Endothelial cell of umbilical vein (primary cell): Measurements from ENCODE around the gene THAP4. TPM values are rescaled to one million over a fixed set of nuclear protein-coding genes. Genes with fewer than 3 reads are reported as not detected.

Experiments
- BruUV-seq: library from RNA; stranded (reverse); fragments of 400-500 nt; replicated peaks from 2 replicates; lab custom pipeline; 2021; lab: Mats Ljungman, UMichigan
- CTCF ChIA-PET: fragments of 300-600, 350-600 bp; sonication (Branson Sonifier 250); formaldehyde crosslinking; loops from one replicate; lab custom pipeline; 2021; ENCODE audit warnings: antibody characterized with exemption, inconsistent platforms; lab: Charles Lee
- POLR2A ChIA-PET: fragments of 300-600, 350-600 bp; sonication (Branson Sonifier 250); formaldehyde crosslinking; loops from one replicate; lab custom pipeline; 2021; ENCODE audit warnings: antibody characterized with exemption, inconsistent platforms; lab: Charles Lee
- DNase-seq: peaks from one replicate; pipeline ENCODE4 v3.0.0-alpha.2; 2011; ENCODE audit warnings: low read depth, low spot score
- FAIRE-seq: peaks from 2 replicates; lab custom pipeline; 2011; peaks lifted over from hg19 to GRCh38; lab: Jason Lieb, UNC
- H2AFZ ChIP-seq: 2 replicates; pipeline ENCODE4 v1.6.0; 2012; ENCODE audit warnings: low read depth, low read length, control low read depth, inconsistent platforms
- H3K27ac ChIP-seq: 2 replicates; pipeline ENCODE4 v1.5.1; 2011; ENCODE audit warnings: low read depth, mild to moderate bottlenecking, control low read depth, low read length, moderate library complexity; ENCODE audit not compliant: insufficient read depth
- H3K27me3 ChIP-seq, 2 experiments: 2 replicates each; pipeline versions ENCODE4 v1.6.0 to v1.6.1; 2011; ENCODE audit warnings: low read length in 2 of 2, mixed read lengths in 1 of 2; ENCODE audit not compliant: control insufficient read depth in 2 of 2, insufficient read depth in 2 of 2
- H3K36me3 ChIP-seq, 2 experiments: 2 replicates in 1 of 2; 3 replicates in 1 of 2; pipeline ENCODE4 v1.5.1; 2011; ENCODE audit warnings: low read length in 2 of 2, mild to moderate bottlenecking in 1 of 2, moderate library complexity in 1 of 2; ENCODE audit not compliant: control insufficient read depth in 2 of 2, insufficient read depth in 2 of 2; ENCODE audit errors: extremely low read depth in 1 of 2
- H3K4me1 ChIP-seq: 3 replicates; pipeline ENCODE4 v1.5.1; 2011; ENCODE audit warnings: mild to moderate bottlenecking, low read length; ENCODE audit not compliant: control insufficient read depth, insufficient read depth; ENCODE audit errors: extremely low read depth
- H3K4me2 ChIP-seq: 2 replicates; pipeline ENCODE4 v1.6.1; 2011; ENCODE audit warnings: low read length, control low read depth, mixed read lengths; ENCODE audit not compliant: insufficient read depth
- H3K4me3 ChIP-seq, 3 experiments: fragments of 200-600 bp in 1 of 3; sonication (generic), shearing (Covaris generic) in 1 of 3; replicated peaks in 1 of 3; 2 replicates each; pipeline ENCODE4 v1.5.1; 2011 to 2016; ENCODE audit warnings: control low read depth in 3 of 3, low read length in 3 of 3, mild to moderate bottlenecking in 2 of 3, inconsistent platforms in 1 of 3, low read depth in 1 of 3, moderate library complexity in 1 of 3; ENCODE audit not compliant: insufficient read depth in 1 of 3
- H3K79me2 ChIP-seq: 2 replicates; pipeline ENCODE4 v1.6.0; 2012; ENCODE audit warnings: low read length, inconsistent platforms; ENCODE audit not compliant: control insufficient read depth, insufficient read depth
- H3K9ac ChIP-seq: replicated peaks from 2 replicates; pipeline ENCODE3; 2011; ENCODE audit warnings: low read length, control low read depth; ENCODE audit not compliant: insufficient read depth; ENCODE audit errors: extremely low read depth
- H3K9me1 ChIP-seq: replicated peaks from 3 replicates; pipeline ENCODE4 v1.6.0; 2011; ENCODE audit warnings: mild to moderate bottlenecking, low read length; ENCODE audit not compliant: control insufficient read depth, insufficient read depth; ENCODE audit errors: extremely low read depth
- H3K9me3 ChIP-seq: replicated peaks from 2 replicates; pipeline ENCODE4 v1.5.1; 2012; ENCODE audit warnings: low read length, inconsistent platforms; ENCODE audit not compliant: control insufficient read depth, insufficient read depth
- H4K20me1 ChIP-seq: replicated peaks from 2 replicates; pipeline ENCODE3; 2011; ENCODE audit warnings: mild to moderate bottlenecking, low read length; ENCODE audit not compliant: control insufficient read depth, insufficient read depth; ENCODE audit errors: extremely low read depth
- EZH2 ChIP-seq: IDR thresholded peaks from 2 replicates; pipeline ENCODE4 v1.6.1; 2012; ENCODE audit warnings: borderline replicate concordance, low read depth, mild to moderate bottlenecking, moderate library complexity, low read length, inconsistent platforms; ENCODE audit not compliant: severe bottlenecking
- FOS ChIP-seq: IDR thresholded peaks from 2 replicates; pipeline ENCODE4 v1.6.1; 2011; ENCODE audit warnings: mild to moderate bottlenecking, low read length, moderate library complexity, borderline replicate concordance; ENCODE audit not compliant: insufficient read depth
- JUN ChIP-seq: IDR thresholded peaks from 2 replicates; pipeline ENCODE4 v1.6.1; 2011; ENCODE audit warnings: borderline replicate concordance, low read depth; ENCODE audit not compliant: insufficient read length, insufficient read depth
- MYC ChIP-seq: IDR thresholded peaks from one replicate; pipeline ENCODE4 v1.6.1; 2011; ENCODE audit warnings: mild to moderate bottlenecking, low read depth, low read length
- POLR2AphosphoS5 ChIP-seq: IDR thresholded peaks from 2 replicates; pipeline ENCODE4 v1.6.1; 2012; ENCODE audit warnings: low read depth, mild to moderate bottlenecking, control low read depth, low read length, moderate library complexity; ENCODE audit not compliant: insufficient read depth
- dilution Hi-C: fragments of 300-500 bp; cut with MboI; formaldehyde crosslinking; loops from one replicate; pipeline ENCODE4 v1.15.0; 2019; ENCODE audit warnings: low sequenced_read_pairs; ENCODE audit not compliant: extremely low pct_ligation_motif_present
- intact Hi-C: fragments of 100-400 bp; cut with micrococcal nuclease; formaldehyde crosslinking; loops from one replicate; pipeline ENCODE4 v1.10.0; 2022
- polyA plus RNA-seq, 4 experiments: library from polyadenylated mRNA; depleted of rRNA in 3 of 4; stranded (reverse) in 3 of 4; unstranded in 1 of 4; fragments of >200 nt; gene quantifications; 2 replicates each; pipeline versions ENCODE4 v1.2.1 to v1.2.3, GENCODE V29; 2011 to 2012; ENCODE audit warnings: missing spikeins in 1 of 4
- total RNA-seq: library from RNA; stranded (reverse); gene quantifications from 2 replicates; pipeline ENCODE4 v1.2.3, GENCODE V29; 2021
- TF ChIP-seq, protein P1 (sequence below): IDR thresholded peaks from 2 replicates; pipeline ENCODE4 v1.6.1; 2011; ENCODE audit not compliant: insufficient read depth, insufficient read length

The THAP4 gene
- total and polyA plus RNA-seq, 2 donors (not counting 3 experiments of a cell fraction or from before 2014, with no cell fraction given) = 45.4 to 47.4 TPM

DNA sequence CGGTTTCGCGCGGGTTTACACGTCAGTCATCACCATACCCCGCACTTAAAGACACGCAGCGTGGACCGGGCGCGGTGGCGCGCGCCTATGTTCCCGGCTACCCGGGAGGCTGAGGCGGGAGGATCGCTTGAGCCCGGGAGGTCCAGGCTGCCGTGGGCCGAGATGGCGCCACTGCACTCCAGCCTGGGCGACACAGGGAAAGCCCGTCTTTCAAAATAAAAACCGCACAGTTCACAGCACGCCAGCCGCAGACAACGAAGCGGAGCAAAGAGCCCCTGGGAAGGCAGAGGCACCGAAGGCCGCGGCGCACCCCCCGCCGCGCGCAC lies 49.3 kb upstream of the THAP4 start:
- Histone ChIP-seq H3K9me1 (no peaks in the 10 kb centered on the region), H2AFZ (peak overlapping the region; percentile 93), H4K20me1 (no peaks in the 10 kb centered on the region), H3K79me2 (peaks cover 48% of the 10 kb centered on the region), H3K4me3 (peak overlapping the region; percentile 90 to 93 (median 92)), H3K4me1 (peaks cover 17% of the 10 kb centered on the region), H3K27ac (peak overlapping the region; percentile 71), H3K36me3 (peaks cover 6 to 15% of the 10 kb centered on the region in 2 experiments), H3K27me3 (no peaks in the 10 kb centered on the region), H3K9me3 (no peaks in the 10 kb centered on the region), H3K4me2 (peak overlapping the region; percentile 93), H3K9ac (peak overlapping the region; percentile 71)
- DNase-seq (no peak), FAIRE-seq (no peak)
- dilution Hi-C loops = no loop called here
- ChIA-PET CTCF (interaction anchor here (0.6 to 1.4 kb wide), 8 partner anchors 15 to 207 kb away, joined by 3 to 5 read pairs (median 4); partner anchors contain the start of genes D2HGDH and ING5), POLR2A (interaction anchor here (1.6 kb wide), 1 partner anchor 15 kb away, joined by 6 read pairs; the partner anchor contains the start of gene ING5)
- no peak for TF ChIP-seq JUN
- no peak for TF ChIP-seq MYC
- BruUV-seq = no TSS peak
- intact Hi-C loops = loop anchor here (1.0 to 5.0 kb wide), 6 partner anchors 15 to 330 kb away; partner anchors contain the start of genes ATG4B, D2HGDH, FARP2 and THAP4

DNA sequence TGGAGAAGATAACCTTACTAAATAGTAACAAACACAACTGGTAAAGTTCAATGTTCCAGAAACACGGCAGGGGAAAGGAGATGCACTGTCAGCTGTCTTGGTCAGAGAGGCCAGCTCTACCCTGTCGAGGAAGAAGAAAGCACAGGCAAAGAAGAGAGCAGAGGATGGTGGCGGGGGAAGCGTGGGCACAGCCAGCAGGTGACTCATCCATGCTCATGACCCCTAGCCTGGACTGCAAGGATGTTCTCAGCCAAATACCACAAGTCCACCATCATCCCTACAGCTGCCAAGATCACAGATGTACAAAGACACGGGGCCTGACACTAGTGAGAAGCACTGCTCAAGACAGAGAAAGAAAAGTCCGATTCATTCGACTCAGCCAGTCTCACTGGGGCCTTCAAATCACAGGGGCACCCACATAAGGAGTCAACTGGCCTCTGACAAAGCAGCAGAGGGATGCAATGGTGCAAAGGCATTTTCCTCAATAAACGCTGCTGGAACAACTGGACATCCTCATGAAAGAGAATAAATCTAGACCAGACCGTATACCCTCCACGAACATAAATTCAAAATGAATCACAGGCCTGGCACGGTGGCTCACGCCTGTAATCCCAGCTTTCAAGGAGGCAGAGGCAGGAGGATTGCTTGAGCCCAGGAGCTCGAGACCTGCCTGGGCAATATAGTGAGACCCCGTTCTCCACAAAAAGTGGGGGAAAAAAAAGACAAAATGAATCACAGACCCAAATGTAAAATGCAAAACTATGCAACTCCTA lies 44.1 kb upstream of the THAP4 start:
- ChIA-PET POLR2A (no interaction called here), CTCF (interaction anchor here (1.6 to 2.2 kb wide), 2 partner anchors 15 to 22 kb away, joined by 5 to 8 read pairs; no protein-coding TSS in a partner anchor)
- Histone ChIP-seq H3K4me2 (no peak overlapping the region), H3K9me3 (no peaks in the 10 kb centered on the region), H3K27ac (peak overlapping the region; percentile 41), H3K36me3 (peaks cover 4 to 26% of the 10 kb centered on the region in 2 experiments), H3K4me1 (peaks cover 15% of the 10 kb centered on the region), H4K20me1 (no peaks in the 10 kb centered on the region), H3K27me3 (no peaks in the 10 kb centered on the region), H3K9me1 (no peaks in the 10 kb centered on the region), H3K4me3 (no peak overlapping the region), H2AFZ (no peak overlapping the region), H3K79me2 (peaks cover 26% of the 10 kb centered on the region), H3K9ac (no peak overlapping the region)
- peak; percentile 50 for TF ChIP-seq JUN
- TF ChIP-seq EZH2 = no peak
- TF ChIP-seq, protein P1, sequence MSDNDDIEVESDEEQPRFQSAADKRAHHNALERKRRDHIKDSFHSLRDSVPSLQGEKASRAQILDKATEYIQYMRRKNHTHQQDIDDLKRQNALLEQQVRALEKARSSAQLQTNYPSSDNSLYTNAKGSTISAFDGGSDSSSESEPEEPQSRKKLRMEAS = no peak
- peak; percentile 31 for TF ChIP-seq POLR2AphosphoS5
- peak; percentile 68 for TF ChIP-seq FOS
- intact Hi-C loops (no loop called here), dilution Hi-C loops (no loop called here)
- DNase-seq (peak; percentile 52), FAIRE-seq (peak; percentile 87)
- no TSS peak for BruUV-seq
